Right renal pelvis (tissue), 4 donors: ENCODE data around the gene CLOCK. TPM values are rescaled to one million over a fixed set of nuclear protein-coding genes. Genes with fewer than 3 reads are reported as not detected.

ENCODE experiments used
- DNase-seq, 4 donors: peaks; one replicate each; pipeline ENCODE4 v3.0.0-alpha.2; 2013; ENCODE audit warnings: low read depth in 4 of 4, low spot score in 3 of 4, missing footprints in 1 of 4
- polyA plus RNA-seq, 4 donors: library from polyadenylated mRNA; unstranded; fragments of 120-200 nt; gene quantifications; one replicate each; pipeline ENCODE4 v1.2.1, GENCODE V29; 2013; ENCODE audit not compliant: insufficient read length in 4 of 4

The CLOCK gene
- polyA plus RNA-seq, 4 donors: 17.6 to 24.7 (median 21.6) TPM

- no peak for DNase-seq
Observed at GRCh38 chr4:55543858-55544257, 2.9 kb downstream of the CLOCK start.

- no peak for DNase-seq
Observed at GRCh38 chr4:55540271-55540670, 6.4 kb downstream of the CLOCK start.

- no peak for DNase-seq
Observed at GRCh38 chr4:55539658-55540057, 7.1 kb downstream of the CLOCK start.

- no peak for DNase-seq
Observed at GRCh38 chr4:55538531-55538930, 8.2 kb downstream of the CLOCK start.

GRCh38 chr4:55534306-55534705 lies 12.4 kb downstream of the CLOCK start:
- no peak for DNase-seq

GRCh38 chr4:55530691-55531090 lies 16.0 kb downstream of the CLOCK start:
- no peak for DNase-seq

- DNase-seq: no peak
Observed at GRCh38 chr4:55530167-55530566, 16.5 kb downstream of the CLOCK start.

- no peak for DNase-seq
Observed at GRCh38 chr4:55528491-55528890, 18.2 kb downstream of the CLOCK start.

- DNase-seq: no peak
Observed at GRCh38 chr4:55524844-55525571, 21.7 kb downstream of the CLOCK start.

- DNase-seq: no peak
Observed at GRCh38 chr4:55518442-55518841, 28.3 kb downstream of the CLOCK start.

- DNase-seq: no peak
Observed at GRCh38 chr4:55517526-55518229, 29.0 kb downstream of the CLOCK start.

GRCh38 chr4:55512922-55513571 lies 33.7 kb downstream of the CLOCK start:
- DNase-seq: no peak

GRCh38 chr4:55512077-55512476 lies 34.6 kb downstream of the CLOCK start:
- no peak for DNase-seq

GRCh38 chr4:55510685-55511084 lies 36.0 kb downstream of the CLOCK start:
- no peak for DNase-seq

GRCh38 chr4:55509266-55509665 lies 37.4 kb downstream of the CLOCK start:
- no peak for DNase-seq

- no peak for DNase-seq
Observed at GRCh38 chr4:55507612-55508011, 39.1 kb downstream of the CLOCK start.

- no peak for DNase-seq
Observed at GRCh38 chr4:55503169-55503568, 43.5 kb downstream of the CLOCK start.

GRCh38 chr4:55500072-55500471 lies 46.6 kb downstream of the CLOCK start:
- DNase-seq: no peak

GRCh38 chr4:55499495-55499894 lies 47.2 kb downstream of the CLOCK start:
- no peak for DNase-seq

GRCh38 chr4:55498051-55498450 lies 48.7 kb downstream of the CLOCK start:
- DNase-seq: no peak

- DNase-seq: no peak
Observed at GRCh38 chr4:55491486-55491885, 55.2 kb downstream of the CLOCK start.

- no peak for DNase-seq
Observed at GRCh38 chr4:55488716-55489115, 58.0 kb downstream of the CLOCK start.
